Right cardiac atrium (tissue), 5 donors: Measurements from ENCODE around the gene SH3PXD2A. TPM values are rescaled to one million over a fixed set of nuclear protein-coding genes. Genes with fewer than 3 reads are reported as not detected.

ENCODE experiments used
- ATAC-seq, 2 donors: fragments of 200-7000 bp; cut with Tn5 transposase; one replicate each; pipeline versions ENCODE4 v1.8.0 to v1.9.1; 2020; ENCODE audit warnings: moderate library complexity in 2 of 2, mild to moderate bottlenecking in 1 of 2
- DNase-seq, 3 donors: peaks; one replicate each; pipeline ENCODE4 v3.0.0-alpha.2; 2020
- H3K27ac ChIP-seq: one replicate; pipeline ENCODE4 v1.5.1; 2013; ENCODE audit warnings: mild to moderate bottlenecking, low read length, control low read depth, moderate library complexity
- H3K27me3 ChIP-seq: one replicate; pipeline ENCODE4 v1.6.1; 2013; ENCODE audit not compliant: control insufficient read depth, insufficient read depth
- H3K4me1 ChIP-seq: one replicate; pipeline ENCODE4 v1.6.1; 2013; ENCODE audit warnings: low read length; ENCODE audit not compliant: control insufficient read depth, insufficient read depth
- H3K4me3 ChIP-seq: one replicate; pipeline ENCODE4 v1.5.1; 2013; ENCODE audit warnings: low read length, control low read depth
- H3K9me3 ChIP-seq: one replicate; pipeline ENCODE4 v1.6.1; 2013; ENCODE audit warnings: low read length; ENCODE audit not compliant: control insufficient read depth
- WGBS: extraction: QIAGEN DNeasy Blood & Tissue Kit; methylation state at CpG from one replicate; pipeline ENCODE4 v1.1.7; 2013; 5-methylcytosine and 5-hydroxymethylcytosine counted together
- intact Hi-C, 4 donors: fragments of 100-400 bp; cut with DNase I; formaldehyde crosslinking; loops; one replicate each; pipeline versions ENCODE4 v1.11.0 to v1.14.0; 2022 to 2023
- polyA plus RNA-seq: library from polyadenylated mRNA; stranded (reverse); fragments of 200-250 nt; gene quantifications from one replicate; pipeline ENCODE4 v1.2.3, GENCODE V29; 2013
- total RNA-seq, 4 donors: library from RNA; stranded (reverse); fragmentation: NEBNext Ultra II Directional; extraction: Animal tissue kit (Norgen Biotek cat#: 25700); gene quantifications; one replicate each; pipeline ENCODE4 v1.2.1, GENCODE V29; 2021
- donor health status: healthy with polysubstance abuse.
- donor health status: DM: no; HTN: yes; CAD: no.
- donor health status: DM: no; HTN: no; CAD: no.
- donor health status: DM: no; HTN: yes; CAD: no; lungs with severe emphysema.
- donor health status: DM: yes; HTN: yes; CAD: no.

Gene SH3PXD2A
- total and polyA plus RNA-seq, 5 donors, result 13.5 to 31.7 (median 30.9) TPM

DNA sequence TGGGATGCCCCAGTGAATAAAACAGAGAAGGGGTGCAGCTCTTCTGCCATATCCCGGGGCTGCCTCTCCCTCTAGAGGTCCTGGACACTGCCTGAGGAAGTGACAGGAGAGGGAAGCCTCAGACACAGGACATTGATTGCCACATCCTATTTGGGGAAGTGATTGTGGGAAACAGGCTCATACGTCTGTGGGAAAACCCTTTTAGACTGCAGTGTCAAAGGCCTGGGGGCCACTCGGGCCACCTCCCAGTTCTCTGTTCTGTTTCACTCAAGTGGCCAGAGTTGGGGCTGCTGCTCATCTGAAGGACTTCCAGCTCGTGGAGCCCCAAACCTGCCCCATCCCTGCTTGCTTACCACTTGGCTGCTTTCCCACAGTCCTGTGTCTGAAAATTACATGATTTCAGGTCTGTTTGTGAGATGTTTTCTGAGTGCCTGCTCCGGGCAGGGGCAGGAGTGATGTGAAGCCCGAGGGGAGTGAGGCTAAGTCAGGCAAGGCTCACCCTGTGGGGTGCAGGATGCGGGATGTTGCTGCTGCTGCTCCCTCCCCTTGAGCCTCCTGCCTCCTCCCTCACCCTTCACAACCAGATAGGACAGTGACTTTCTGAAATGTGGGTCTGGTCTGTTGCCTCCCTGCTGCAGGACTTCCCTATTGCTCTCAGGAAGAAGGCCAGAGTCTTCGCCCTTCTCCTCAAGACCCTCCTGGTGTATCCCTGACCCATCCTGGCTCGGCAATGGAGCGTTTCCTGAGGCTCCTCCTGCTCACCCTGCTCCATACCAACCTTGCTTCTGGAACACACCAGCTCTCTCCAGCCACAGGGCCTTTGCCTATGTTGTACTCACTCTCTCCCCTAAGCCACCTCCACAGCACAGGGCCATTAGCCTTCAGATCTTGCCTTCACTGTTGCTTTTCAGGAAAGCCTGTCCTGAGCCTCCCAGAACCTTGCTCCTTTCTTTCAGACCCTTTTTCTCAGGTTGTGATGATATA, 303.5 kb downstream of the SH3PXD2A start:
- H3K27ac ChIP-seq, result no peak overlapping the region
- no peaks in the 10 kb centered on the region for H3K27me3 ChIP-seq
- WGBS, result 53% methylated on average over 10 of the region's 10 CpGs
- H3K4me3 ChIP-seq, result no peak overlapping the region
- no peaks in the 10 kb centered on the region for H3K4me1 ChIP-seq
- intact Hi-C loops, result no loop called here
- ATAC-seq, result no peak
- DNase-seq, result peak in 2 of 3 donors; percentile 62 to 63
- no peaks in the 10 kb centered on the region for H3K9me3 ChIP-seq

DNA sequence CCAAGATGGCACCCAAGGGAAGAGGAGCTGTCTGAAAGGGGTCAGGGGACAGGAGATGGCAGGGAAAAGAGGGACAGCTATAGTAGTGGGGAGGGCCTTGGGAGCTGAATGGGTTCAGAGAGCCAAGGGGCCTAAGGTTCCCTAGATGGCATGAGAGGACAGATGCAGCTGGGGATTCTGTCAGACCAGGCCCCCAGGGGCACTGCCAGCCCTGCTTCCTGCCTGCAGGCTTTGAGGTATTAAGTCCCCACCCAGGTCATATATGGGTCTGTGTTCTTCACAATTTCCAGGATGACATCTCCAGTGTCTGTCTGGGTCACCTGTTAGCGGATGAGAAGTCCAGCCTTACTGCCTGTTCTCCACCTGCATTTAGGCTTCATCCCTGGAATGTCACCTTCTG, 305.1 kb downstream of the SH3PXD2A start:
- Histone ChIP-seq H3K27me3 (no peaks in the 10 kb centered on the region), H3K4me3 (no peak overlapping the region), H3K4me1 (no peaks in the 10 kb centered on the region), H3K27ac (no peak overlapping the region), H3K9me3 (no peaks in the 10 kb centered on the region)
- no peak for DNase-seq
- no peak for ATAC-seq
- intact Hi-C loops, result no loop called here
- WGBS, result 100% methylated on average over 1 of the region's 1 CpG

DNA sequence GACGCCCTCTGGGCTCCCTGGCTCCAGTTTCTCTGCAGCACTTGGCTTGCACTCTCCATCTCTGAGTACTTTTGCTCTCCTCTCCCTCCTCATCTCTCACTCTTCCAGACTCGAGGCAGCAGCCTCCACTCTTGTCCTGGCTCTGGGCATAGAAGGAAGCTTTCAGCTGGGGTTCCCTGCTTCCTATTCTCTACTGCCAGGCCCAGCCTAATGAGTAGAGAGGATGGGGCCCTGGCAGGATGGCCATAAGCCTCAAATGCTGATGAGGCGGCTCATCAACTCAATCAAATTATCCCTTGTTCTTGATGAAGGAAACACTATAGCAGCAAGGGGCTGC, 306.1 kb downstream of the SH3PXD2A start:
- H3K9me3 ChIP-seq, result no peaks in the 10 kb centered on the region
- WGBS, result 88% methylated on average over 3 of the region's 3 CpGs
- H3K27me3 ChIP-seq, result no peaks in the 10 kb centered on the region
- H3K27ac ChIP-seq, result no peak overlapping the region
- H3K4me3 ChIP-seq, result no peak overlapping the region
- DNase-seq (no peak), ATAC-seq (no peak)
- H3K4me1 ChIP-seq, result no peaks in the 10 kb centered on the region
- intact Hi-C loops, result no loop called here

DNA sequence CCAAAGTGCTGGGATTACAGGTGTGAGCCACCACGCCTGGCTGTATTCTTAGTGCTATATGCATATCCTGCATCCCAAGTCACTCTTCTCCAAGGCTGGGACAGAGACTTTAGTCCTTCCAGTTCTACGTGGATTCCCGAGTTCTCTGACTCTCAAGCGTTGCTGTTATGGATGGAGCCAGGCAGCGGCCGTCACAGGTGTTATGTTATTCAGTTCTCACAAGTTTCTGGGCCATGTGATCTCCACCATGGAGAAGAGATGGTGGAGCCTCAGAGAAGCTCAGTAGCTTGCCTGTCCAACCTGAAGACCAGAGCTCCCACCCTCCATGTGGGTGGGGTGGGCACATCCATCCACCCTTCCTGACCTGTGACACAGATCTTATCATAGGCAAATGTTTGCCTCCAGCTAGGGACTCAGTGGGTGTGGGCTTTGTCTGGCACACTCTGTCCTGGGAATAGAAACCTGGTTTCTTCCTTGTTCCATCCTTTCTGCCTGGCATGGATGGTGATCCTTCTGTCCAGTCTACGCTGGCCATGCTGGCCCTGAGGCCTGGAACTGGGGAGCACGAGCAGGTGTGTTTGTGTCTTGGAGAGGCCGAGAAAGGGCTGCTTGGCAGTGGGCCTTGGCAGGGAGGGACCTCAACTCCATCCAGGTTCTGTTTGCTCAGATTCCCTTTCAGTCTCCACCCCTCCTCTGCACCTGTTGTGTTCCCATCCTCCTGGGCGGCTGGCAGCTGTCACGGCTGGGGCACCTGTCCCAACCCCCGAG, 306.6 kb downstream of the SH3PXD2A start:
- WGBS, result 93% methylated on average over 12 of the region's 12 CpGs
- intact Hi-C loops, result no loop called here
- no peaks in the 10 kb centered on the region for H3K4me1 ChIP-seq
- H3K9me3 ChIP-seq, result no peaks in the 10 kb centered on the region
- DNase-seq (peak in 1 of 3 donors; percentile 36), ATAC-seq (no peak)
- H3K27me3 ChIP-seq, result no peaks in the 10 kb centered on the region
- no peak overlapping the region for H3K4me3 ChIP-seq
- H3K27ac ChIP-seq, result no peak overlapping the region

DNA sequence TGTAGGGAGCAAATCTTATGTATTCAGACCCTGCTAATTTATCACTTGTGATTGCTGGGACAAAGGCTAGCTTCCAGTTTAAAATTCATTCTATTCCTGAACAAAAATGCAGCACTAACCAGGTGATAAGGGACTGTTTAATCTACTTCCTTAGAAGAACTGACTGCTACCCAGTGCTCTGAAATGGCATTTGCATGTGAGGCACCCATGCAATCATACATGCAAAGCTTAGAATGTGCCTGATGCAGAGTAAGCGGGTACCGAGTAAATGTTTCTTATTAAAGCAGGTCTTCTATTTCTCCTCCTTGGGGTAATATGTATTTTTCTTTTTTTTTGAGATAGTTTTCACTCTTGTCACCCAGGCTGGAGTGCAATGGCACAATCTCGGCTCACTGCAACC, 307.4 kb downstream of the SH3PXD2A start:
- DNase-seq (no peak), ATAC-seq (no peak)
- Histone ChIP-seq H3K9me3 (no peaks in the 10 kb centered on the region), H3K27me3 (no peaks in the 10 kb centered on the region), H3K4me1 (no peaks in the 10 kb centered on the region), H3K4me3 (no peak overlapping the region), H3K27ac (no peak overlapping the region)
- intact Hi-C loops, result no loop called here
- 97% methylated on average over 3 of the region's 3 CpGs for WGBS

DNA sequence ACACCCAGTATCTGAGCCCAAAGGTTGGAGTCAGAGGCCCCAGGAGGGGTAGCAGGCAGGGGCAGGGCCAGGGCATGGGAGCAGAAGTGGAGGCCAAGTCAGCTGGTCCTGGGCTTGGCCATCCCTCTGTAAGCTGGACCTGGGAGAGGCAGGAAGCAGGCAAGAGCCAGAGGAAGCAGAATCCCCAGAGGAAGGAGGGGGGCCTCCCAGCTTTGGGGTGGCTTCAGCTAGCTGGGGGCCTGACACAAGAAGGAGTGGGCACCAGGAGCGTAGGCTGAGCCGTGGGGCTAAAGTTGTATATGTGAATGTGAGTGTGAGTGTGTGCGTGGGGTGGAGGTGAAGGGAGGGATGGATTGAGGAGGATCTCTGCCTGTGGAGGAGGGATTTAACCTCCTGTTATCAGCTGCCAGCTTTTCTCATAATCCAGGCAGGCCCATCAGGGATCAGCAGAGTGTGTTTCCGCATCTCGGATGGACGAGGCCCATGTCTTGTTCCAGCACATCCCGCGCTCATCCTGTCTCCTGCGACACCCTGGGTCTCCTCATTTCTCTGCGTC, 307.9 kb downstream of the SH3PXD2A start:
- intact Hi-C loops, result no loop called here
- WGBS, result 66% methylated on average over 10 of the region's 10 CpGs
- Histone ChIP-seq H3K9me3 (no peaks in the 10 kb centered on the region), H3K27me3 (no peaks in the 10 kb centered on the region), H3K27ac (no peak overlapping the region), H3K4me1 (no peaks in the 10 kb centered on the region), H3K4me3 (no peak overlapping the region)
- ATAC-seq (peak in 1 of 2 donors; percentile 56), DNase-seq (peak in 1 of 3 donors; percentile 57)

DNA sequence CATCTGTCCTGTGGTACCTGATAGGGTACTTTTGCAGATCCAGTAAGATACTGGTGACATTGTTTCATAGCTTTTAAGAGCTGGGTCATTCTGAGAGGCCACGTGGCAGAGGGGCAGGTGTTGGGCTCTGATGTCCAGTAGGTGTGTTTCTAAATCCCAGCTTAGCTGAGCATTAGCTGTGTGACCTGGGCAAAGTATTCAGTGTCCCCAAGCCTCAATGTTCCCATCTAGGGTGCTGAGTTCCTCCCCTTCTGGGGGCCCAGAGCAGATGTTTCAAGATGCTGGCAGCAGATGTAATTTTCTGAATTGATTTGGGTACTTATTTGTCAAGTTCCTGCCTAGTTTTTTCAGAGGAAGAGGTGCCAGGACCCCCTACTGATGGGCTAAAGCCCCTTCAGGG, 309.0 kb downstream of the SH3PXD2A start:
- no peak for ATAC-seq
- Histone ChIP-seq H3K4me1 (no peaks in the 10 kb centered on the region), H3K4me3 (no peak overlapping the region), H3K27ac (no peak overlapping the region), H3K27me3 (no peaks in the 10 kb centered on the region), H3K9me3 (no peaks in the 10 kb centered on the region)
- WGBS, result 86% methylated on average over 1 of the region's 1 CpG
- intact Hi-C loops, result no loop called here
- DNase-seq, result peak in 1 of 3 donors; percentile 1

DNA sequence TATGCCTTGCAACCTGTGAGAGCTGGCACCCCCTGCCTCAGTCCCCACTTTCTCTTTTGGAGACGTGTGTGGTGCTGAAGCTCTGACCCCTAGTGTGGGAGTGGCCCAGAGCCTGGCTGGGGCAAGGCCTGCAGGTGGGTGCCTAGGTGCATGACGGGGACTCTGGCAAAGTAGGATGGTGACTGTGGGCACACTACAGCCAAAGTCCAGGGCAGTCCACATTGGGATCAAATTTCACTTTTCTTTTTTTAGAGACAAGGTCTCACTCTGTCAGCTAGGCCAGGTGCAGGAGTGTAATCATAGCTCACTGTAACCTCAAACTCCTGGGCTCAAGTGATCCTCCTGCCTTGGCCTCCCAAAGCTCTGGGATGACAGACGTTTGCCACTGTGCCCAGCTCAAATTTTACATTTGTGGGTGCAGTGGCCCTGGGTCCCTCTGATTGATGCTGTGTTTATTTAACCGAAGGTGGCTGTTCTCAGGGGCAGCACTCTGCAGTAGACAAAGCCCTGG, 309.6 kb downstream of the SH3PXD2A start:
- WGBS, result 97% methylated on average over 4 of the region's 4 CpGs
- Histone ChIP-seq H3K9me3 (no peaks in the 10 kb centered on the region), H3K4me1 (no peaks in the 10 kb centered on the region), H3K4me3 (no peak overlapping the region), H3K27ac (no peak overlapping the region), H3K27me3 (no peaks in the 10 kb centered on the region)
- peak in 1 of 3 donors; percentile 40 for DNase-seq
- ATAC-seq, result no peak
- intact Hi-C loops, result no loop called here

DNA sequence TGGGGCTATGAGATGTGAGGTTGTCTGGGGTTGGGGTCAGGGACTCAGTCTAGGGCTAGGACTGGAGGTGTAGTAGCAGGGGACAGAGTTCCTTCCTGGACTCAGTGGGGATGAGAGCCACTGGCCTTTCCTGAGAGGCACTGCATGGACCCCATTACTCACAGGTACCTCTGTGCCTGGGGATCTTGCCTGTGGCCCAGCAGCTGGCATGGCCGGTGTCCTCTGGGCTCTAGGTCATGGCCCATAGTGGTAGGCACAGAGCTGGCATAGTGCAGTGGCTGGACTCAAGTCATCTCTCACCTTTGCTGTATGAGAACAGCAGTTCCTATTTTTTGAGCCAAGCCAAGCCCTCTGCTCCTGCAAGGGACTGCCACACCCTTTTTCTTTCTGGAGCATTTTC, 310.0 kb downstream of the SH3PXD2A start:
- no peak for ATAC-seq
- no peaks in the 10 kb centered on the region for H3K27me3 ChIP-seq
- no peaks in the 10 kb centered on the region for H3K9me3 ChIP-seq
- H3K4me3 ChIP-seq, result no peak overlapping the region
- peak in 1 of 3 donors; percentile 21 for DNase-seq
- H3K4me1 ChIP-seq, result no peaks in the 10 kb centered on the region
- intact Hi-C loops, result no loop called here
- H3K27ac ChIP-seq, result no peak overlapping the region
- WGBS, result 100% methylated on average over 1 of the region's 1 CpG

DNA sequence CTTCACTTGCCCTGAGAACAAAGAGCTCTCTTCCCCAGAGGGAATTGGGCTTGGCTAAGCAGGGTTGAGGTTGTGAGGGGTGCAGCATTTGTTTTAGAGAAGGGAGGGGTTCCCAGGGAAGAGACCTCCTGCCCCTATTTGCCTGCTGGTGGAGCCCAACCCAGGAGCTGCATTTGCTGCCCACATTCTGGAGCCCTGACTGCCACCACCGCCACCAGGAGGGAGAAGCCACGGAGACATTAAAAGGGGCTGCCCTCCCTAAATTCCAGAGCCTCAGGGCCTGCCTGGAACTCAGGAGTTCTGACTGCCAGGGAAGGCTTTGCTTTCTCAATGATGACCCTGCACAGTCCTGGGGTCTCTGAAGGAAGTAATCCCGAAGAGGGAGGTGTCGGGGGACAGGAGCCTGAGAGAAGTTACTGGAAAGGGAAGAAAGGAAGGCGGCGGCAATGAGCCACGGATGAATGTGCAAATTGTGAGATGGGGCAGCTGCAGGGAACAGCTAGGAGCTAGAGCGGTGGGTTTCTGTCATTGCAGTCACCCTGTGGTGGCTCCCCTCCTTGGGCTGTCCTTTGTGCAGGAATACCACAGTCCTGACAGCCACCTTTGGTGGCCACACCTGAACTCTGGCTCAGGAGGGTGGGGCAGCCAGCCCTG, 310.6 kb downstream of the SH3PXD2A start:
- DNase-seq (peak in 1 of 3 donors; percentile 12), ATAC-seq (no peak)
- no peaks in the 10 kb centered on the region for H3K9me3 ChIP-seq
- intact Hi-C loops, result no loop called here
- no peaks in the 10 kb centered on the region for H3K27me3 ChIP-seq
- H3K4me3 ChIP-seq, result no peak overlapping the region
- no peak overlapping the region for H3K27ac ChIP-seq
- H3K4me1 ChIP-seq, result no peaks in the 10 kb centered on the region
- WGBS, result 89% methylated on average over 8 of the region's 8 CpGs
